Stimulated activated CD4-positive, alpha-beta T cell treated with anti-CD3 and anti-CD28 coated beads, Interleukin-1b, Interleukin-23, amount 100 ng/mL, for 48 hours (primary cell): ENCODE data around the gene RFX3.

Experiments
- DNase-seq: peaks from one replicate; pipeline ENCODE4 v3.0.0-alpha.2; 2020

RFX3 gene

DNA sequence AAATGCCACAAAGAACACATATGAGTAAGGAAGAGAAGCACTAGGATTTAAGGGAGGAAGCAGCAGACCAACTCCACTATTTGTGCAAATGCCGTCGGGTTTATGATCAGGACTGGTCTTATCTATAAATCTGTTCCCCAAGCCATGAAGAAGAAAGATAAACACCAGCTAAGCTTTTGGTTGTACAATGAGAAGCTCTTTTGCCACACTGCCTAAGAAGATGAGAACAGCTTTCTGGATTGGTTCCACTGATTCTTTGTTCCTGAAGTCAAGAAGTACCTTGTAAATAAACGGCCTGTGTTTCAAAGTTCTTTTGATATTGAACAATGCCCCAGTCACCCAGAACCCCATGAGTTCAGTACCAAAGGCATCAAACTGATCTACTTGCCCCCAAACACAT lies 93.9 kb downstream of the RFX3 start:
- no peak for DNase-seq

DNA sequence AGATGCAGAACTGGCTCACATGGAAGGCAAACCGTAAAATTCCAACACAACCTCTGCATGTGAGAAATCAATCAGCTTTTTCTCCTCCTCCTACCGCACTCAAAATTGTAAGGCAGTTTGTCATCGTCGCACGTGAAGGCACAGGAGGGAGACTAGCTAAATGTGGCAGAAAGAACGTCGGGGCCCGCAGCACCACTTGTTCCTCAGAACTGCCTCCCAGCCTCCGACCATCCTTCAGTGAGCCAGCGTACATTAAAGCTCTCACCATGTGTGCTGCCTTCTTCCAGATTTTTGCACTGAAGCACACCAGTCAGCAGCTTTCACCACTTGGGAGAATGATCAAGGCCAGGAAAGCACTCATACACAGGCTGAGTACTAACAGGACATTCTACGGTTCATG lies 105.9 kb downstream of the RFX3 start:
- DNase-seq: no peak

DNA sequence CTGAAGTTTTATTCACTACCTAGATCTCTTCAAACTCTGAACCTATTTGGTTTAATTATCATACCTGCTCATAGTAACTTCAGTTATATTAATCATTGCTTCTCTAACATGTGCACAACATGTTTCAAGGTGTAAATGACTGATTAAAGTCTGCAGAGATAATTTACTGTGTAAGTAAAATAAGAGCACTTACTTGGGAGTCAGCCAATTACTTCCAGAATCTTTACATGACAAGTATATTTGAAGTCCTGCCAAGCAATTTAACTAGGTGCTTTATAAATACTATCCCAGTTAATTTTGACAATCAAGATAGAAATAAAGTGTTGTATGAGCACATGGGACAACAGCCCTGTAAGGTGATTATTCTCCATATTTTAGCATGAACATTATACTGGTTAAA lies 109.9 kb downstream of the RFX3 start:
- DNase-seq: no peak

DNA sequence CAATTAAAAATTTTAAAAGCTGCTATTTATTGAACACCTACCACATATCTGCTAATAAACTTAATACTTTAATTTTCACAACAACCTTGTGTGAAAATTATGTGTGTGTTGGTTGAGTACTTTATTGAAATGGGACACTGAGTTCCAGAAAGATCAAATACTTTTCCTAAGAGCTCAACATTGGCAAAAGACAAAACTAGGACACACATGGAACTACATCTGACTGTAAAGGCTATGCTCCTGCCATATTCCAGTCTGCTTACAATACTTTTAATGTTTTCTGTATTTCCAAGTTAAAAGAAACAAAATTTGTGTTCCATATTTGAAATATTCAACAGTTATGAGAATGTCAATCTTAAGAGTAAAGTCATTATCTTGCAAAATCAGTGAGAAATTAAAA lies 111.8 kb downstream of the RFX3 start:
- DNase-seq: no peak

DNA sequence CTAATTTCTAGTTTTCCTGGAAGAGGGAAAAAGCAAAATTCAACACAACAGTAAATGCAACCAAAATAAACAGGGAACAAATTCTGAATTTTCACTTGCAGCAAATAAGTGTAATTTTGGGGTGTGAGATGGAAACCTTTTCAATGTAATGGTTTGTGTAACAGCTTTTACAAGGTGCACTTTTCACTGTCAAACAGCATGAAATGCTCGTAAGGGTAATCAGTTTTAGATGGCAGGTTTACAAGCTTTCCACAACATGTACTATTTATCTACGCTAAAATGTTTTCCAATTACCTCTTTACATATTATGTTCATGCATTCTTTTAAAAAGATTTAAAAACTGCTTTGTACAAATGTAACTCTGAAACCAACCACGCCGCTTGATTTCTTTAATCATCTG lies 115.3 kb downstream of the RFX3 start:
- no peak for DNase-seq

DNA sequence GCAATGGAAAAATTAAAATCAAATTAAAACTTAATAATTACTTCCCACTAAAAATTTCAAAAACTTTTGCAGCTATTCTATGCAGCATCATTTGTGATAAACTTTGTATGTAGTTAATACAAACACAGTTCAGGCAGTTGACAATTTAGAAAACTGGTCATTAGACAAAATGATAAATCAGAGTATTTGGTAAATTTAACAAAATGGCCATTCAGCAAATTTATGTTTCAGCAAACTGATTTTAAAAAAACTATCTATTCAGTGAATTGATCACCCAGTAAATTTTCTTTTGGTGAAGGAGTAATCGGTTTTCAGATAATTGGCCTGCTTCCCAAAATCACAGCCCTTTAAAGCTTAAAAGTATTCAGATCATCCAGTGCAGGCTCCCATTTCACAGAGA lies 116.3 kb downstream of the RFX3 start:
- no peak for DNase-seq

DNA sequence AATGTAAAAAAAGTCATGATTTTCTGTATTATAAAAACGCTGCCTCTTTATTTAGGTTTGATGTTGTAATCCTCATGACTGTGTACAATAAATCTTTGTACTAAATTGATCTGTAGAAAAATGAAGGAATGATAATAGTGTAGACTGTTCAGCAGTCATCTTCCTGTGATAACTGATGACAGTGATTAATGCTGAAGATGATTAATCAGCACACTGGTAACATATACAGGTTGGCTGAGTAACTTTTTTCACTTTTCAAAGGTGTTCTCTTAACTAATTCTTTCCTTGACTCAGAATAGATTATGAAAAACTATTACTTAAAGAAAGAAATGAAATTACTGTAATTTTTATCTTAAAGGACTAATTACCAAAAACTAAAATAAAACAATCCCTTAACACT lies 122.5 kb downstream of the RFX3 start:
- no peak for DNase-seq

DNA sequence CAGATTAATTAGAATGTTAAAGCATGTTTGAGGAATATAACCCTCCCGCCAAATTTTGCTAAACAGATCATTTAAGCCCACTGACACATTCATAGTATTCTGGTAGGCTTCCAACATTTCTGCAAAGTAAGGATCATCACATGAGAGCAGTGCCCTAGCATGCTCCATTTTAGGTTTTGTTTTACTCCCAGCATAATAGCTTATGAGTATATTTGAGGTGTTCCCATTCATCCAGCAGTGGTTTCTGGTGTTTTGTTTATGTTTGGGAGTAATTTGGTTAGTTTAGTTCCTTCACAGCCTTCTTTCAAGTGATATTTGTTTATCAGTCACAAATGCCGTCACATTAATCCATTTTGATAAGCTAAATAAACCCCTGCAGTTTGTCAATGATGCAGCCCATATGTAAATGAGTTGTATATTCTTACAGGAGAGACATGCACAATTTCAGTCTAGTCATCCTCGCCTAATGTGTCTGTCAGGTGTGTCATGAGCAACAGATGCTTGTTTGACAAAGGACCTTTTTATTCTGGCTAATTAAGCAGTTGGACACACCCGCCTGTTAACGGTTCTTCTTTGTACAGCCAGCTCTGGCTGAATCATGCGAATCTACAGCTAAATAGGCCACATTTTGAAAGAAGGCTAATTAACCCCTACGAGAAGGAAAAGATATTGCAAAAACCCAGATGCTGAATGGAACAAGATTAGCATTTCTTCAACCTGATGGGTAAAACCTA lies 124.4 kb downstream of the RFX3 start:
- no peak for DNase-seq

DNA sequence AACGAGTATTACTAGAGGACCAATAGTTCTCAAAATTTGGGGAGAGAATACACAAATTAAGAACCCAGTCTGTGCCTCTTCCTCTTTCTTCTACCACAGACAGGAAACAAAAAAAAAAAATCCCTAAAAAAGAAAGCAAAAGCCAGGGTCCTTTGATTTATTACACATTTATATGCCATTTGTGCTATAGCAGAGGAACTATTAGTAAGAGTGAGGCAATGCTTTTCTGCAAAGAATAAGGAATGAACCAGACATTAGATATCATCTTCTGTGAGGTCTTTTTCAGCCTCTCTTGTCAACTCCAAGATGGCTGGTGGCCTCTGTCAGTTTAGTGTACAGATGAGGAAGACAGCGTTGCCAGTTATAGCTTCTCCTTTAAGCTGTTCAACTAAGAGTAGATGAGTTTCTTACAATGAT lies 127.6 kb downstream of the RFX3 start:
- no peak for DNase-seq

DNA sequence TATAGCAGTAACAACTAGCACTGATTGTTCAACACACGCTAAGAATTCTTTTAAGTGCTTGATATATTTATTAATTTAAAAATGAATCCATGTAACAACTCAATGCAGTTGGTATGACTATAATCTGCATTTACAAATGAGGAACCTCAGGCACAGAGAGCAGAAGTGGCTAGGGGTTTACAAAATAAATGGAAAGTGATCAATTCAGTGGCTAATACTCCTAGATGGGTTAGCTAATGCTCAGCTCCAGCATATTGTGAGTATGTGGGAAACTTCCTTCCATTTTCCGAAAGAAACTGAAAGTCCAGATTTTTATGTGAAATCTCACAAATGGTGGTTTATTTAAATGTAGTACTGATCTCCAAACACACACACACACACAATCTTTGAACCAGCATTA lies 128.0 kb downstream of the RFX3 start:
- DNase-seq: no peak

DNA sequence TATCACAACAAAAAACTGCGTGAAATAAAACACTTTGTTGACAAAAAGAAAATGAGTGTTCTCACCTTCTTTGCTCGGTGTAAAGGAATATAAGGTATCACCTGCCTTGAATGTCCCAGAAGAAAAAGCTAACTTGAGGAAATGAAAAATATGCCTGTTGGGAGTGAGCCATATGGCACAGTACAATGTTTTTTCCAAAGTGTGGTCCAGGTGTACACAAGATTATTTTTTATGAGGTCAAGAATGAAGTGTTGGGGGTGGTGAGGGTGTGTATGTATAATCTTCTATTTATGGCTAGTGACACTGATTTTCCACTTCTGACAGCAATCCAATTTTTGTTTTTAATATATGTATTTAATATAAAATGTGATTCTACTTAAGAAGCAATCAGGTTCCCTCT lies 134.4 kb downstream of the RFX3 start:
- DNase-seq: no peak

DNA sequence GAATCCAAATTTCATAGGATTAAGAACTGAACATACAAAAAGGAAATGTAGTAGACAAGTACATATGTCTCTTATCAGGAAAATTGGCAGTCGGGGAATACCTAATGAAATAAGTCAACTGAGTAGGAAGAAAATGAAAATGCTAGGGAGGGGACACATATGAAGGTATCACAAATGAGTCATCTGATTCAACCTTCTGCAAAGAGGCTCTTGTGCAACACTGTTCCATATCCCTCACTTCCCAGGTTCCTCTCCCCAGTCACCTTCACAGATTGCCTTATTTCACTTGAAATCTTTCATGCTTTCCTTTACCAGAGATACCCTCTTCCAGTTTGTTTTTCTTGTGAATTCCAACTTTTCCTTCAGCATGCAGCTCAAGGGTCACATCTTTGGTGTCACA lies 139.0 kb downstream of the RFX3 start:
- DNase-seq: no peak

DNA sequence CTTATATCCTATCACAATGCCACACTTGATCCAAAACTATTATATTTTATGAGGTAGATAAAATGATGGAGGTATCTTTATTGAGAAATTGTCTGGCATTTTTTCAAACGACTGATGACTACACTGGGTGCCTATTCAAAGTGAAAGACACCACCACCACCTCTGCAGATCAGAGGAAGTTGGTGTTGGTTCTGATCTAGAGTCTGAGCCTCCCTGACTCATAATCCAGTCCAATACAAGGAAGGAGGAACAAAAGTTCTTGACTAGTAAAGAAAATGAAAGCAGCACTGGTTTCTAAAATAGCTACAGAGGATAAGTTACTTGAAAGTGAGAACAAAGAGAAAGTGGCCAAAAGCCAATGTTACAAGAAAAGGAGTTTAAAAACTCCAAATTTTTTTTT lies 139.9 kb downstream of the RFX3 start:
- DNase-seq: peak; percentile 60

DNA sequence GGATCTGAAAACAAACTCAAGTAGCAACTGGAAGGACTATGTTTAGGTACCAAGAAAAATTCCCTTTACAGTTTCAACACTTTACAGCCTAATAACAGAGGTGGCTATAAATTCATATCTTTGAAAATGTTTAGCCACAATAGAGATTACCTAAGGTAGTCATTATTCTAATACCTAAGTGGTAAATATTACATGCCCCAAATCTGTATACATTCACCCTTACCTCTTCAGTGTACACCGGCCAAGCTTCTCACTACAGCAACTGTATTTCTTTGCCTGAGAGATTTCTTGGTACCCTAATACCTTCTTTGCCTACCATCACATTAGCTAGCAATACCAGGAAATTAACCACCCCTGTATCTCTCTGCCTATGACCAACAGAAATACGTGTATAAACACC lies 154.0 kb downstream of the RFX3 start:
- DNase-seq: no peak

DNA sequence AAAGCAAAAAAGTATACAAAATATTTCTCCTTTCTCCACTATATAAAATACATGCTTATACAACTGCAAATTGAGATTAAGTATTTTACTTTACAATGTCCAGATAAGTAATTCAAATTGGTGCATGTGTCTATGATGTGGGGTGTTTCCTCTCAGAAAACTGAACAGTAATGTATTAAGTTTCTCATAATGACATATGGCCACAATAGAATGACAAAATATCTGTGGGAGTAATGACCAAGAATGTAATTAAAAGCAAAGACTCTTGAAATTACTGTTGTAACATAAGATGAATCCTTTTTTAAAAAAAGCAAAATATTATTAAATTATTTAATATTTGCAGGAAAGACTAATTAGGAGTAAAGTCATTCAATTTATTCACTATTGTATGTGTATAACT lies 155.1 kb downstream of the RFX3 start:
- DNase-seq: no peak

DNA sequence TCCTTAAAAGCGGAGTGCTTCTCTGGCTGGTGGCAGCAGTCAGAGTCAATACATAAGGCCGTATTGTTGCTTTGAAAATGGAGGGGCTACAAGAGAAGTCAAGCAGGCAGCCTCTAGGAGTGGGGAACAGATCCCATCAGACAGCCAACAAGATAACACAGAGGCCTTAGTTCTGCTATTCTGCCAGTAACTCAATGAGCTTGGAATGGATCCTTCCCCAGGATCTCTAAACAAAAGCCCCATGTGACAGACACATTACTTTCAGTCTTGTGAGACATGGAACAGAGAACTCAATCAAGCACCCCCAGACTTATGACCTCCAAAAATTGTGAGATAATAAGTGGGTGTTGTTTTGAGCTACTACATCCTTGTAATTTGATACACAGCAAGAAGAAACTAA lies 158.6 kb downstream of the RFX3 start:
- no peak for DNase-seq

DNA sequence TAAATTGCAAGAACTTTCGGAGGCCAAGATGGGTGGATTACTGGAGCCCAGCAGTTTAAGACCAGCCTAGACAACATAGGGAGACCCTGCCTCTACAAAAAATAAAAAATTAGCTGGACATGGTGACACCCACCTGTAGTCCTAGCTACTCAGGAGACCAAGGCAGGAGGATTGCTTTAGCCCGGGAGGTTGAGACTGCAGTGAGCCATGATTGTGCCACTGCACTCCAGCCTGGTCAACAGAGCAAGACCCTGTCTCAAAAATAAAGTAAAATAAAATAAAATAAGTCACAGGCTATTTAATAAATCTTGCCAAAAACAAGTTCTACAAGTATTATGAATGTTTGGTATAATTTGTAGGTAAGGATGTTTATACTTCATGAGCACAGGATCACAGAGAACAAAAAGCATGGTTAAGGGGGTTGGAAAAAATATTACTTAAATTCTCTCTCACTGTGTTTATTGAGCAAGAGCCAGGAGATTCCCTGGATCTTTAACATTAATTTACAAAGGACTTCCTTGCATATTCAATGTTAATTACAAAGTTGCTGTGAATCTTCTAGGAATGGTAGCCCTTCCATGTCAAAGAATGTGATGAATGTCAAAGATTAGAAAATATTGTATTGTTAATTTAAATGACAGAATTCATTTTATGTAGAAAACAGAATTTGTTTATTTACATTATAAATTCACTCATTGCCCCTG lies 164.0 kb downstream of the RFX3 start:
- no peak for DNase-seq

DNA sequence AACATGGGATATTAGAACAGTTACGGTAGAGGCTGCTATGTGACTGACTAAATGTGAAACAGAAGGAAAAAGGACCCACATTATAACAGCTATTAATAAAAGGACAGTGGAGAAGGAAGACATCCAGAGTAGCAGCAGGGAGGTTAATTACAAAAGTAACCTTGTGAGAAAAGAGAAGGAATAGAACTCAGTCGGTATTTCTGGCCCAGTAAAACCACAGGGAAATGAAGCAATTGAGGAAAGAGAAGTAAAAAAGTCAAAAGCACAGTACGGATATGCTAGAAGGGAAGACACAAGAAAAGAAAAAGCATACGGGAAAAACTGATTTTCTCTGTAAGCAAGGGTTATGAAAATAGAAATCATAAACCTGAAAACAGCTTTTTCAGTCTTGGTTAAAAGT lies 164.7 kb downstream of the RFX3 start:
- no peak for DNase-seq

DNA sequence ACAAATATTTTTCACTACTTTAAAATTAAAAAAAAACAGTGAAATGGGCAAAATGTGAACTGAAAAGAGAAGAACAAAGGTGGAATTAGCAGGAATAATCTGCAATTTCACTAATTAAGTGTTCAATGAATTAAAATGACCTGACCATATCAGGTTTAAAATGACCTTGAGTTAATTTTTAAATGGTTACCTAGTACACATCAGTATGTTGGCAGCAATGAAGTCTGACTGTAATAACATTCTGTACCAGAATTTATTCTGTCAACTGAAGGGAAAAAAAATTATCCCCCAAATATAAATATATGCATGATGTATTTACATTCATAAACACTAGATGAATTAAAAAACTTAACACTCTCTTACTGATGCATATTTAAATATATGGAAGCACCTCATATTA lies 165.6 kb downstream of the RFX3 start:
- DNase-seq: no peak

DNA sequence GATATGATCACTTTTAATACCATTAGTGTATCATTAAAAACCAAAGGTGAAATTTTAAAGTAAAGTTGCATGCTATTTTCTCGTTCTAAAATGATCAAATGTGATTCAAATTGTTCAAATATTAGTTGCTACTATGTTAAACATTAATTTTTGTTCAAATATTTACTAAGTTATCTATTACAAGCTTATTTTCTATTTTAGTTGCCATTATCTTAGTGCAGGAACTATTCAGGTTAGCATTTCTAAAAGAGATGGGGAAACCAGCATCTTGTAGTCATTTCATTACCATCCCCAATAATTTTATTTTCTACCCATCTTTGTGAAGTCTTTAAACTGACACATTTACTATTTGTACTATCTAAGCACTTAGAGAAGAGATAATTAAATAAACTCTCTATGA lies 166.0 kb downstream of the RFX3 start:
- DNase-seq: no peak

DNA sequence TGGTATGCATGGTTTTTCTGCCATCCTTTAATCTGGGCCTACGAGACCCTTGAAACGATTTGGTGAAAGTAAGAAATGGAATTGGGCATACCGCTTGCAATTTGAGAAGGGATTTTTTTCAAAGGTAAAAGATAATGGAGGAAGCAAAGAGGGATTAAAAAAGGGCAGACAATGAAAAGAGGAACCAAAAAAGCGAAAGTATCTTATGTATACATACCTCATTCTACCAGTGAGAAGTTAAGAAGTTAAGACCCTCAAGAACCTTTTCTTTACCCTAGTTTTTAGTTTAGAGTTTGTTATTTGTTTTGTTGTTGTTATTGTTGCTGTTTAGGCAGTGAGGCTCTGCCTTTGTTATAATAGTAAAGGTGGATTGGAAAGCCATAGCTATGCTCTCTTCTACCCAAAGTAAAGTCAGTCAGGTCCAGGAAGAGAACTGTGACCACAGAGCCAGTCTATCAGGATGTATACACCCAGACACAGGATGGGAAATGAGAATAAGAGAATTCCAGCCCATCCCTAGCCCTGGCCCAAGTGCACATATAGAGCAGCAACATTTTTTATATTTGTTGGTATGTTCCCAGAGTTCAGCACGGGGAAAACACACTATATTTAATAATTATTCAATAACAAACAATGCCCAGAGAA lies 166.6 kb downstream of the RFX3 start:
- no peak for DNase-seq

DNA sequence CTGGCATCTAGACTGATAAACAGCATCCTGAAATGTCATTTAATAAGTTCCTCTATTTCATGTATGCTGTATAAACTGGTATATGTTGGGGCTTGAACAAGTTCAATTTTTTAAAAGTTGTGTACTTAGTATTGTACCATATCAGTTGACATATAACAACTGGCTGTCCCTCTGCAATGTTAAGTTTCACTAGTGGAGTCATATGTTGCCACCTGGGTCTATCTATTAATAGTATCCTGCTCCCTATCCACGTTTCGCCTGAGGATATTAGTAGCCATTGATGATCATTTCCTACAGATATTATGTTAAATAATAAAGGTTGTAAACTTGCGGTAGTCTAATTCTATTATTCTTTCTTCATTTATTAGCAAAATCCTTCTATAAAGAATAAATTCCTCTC lies 177.6 kb downstream of the RFX3 start:
- no peak for DNase-seq

DNA sequence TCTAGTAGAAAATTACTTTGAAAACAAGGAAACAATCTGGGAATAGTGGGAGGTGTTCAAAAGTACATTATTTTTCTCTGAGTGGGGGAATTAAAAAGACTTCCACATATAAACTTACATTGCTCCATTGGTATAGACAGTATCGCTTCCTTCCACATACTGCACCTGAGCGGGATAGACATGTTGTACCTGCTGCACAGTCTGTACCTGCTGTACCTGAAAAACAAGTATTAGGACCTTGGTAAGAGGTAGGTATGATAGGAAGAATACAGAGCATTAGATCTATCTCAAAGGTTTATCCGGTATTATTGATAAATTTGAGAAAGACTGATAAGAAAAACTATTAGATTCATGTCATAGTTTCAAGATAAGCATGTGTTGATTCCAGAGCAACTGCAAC lies 179.3 kb downstream of the RFX3 start:
- no peak for DNase-seq

DNA sequence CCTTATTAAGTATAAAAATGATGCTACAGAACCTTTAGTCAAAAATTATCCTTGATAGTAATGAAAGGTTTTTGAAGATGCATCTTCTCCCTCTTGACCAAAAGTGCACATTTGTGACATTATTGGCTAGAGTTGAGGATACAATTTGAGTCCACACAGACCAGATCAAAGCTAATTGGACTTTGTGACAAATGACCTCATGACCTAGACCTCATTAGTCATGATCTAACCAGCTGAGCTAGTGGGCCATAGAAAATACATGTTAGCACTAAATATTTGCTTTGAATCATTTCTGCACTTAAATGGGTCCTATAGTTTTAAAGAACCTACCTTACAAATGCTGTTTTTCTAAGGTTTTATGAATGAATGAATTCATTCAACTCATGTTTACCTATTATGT lies 182.1 kb downstream of the RFX3 start:
- no peak for DNase-seq
